NCI-H1092 treated with DMSO at 0.1 percent for 48 hours (cell line): ENCODE data around the gene GPI.
A peak's percentile ranks its signal among the peaks of the same experiment; 100 is the strongest.
"Not testable (repeated sequence)": the region's sequence is repeated elsewhere in the genome, so short reads cannot be mapped to it uniquely, and the experiment has no call there.

ENCODE experiments used
- DNase-seq: peaks from one replicate; lab custom pipeline; 2025; lab: John Stamatoyannopoulos, UW

The GPI gene

DNA sequence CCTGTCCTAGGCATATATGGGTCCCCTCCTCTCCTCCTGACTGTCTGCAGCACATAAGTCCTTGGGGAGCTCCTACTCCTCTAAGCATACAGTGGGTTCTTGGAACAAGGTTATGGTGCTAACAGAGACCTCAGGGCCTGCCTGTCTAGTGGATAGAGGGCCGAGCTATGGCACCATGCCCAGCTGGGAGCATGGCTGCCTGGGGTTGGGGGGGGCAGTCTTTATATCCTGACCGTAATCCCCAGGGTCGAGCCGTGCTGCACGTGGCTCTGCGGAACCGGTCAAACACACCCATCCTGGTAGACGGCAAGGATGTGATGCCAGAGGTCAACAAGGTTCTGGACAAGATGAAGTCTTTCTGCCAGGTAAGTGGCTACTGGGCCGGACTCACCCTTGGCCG, 3.3 kb downstream of the GPI start:
- DNase-seq = no peak

DNA sequence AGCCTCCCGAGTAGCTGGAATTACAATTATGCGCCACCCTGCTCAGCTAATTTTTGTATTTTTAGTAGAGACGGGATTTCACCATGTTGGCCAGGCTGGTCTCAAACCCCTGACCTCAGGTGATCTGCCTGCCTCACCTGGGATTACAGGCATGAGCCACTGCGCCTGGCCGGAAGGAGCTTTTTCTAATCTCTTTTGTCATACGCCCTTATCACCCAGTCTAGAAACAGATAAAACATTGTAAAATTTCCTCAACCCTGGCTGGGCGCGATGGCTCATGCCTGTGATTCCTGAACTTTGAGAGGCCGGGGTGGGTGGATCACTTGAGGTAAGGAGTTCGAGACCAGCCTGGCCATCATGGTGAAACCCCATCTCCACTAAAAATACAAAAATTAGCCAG, 4.2 kb downstream of the GPI start:
- DNase-seq = not testable (repeated sequence)

DNA sequence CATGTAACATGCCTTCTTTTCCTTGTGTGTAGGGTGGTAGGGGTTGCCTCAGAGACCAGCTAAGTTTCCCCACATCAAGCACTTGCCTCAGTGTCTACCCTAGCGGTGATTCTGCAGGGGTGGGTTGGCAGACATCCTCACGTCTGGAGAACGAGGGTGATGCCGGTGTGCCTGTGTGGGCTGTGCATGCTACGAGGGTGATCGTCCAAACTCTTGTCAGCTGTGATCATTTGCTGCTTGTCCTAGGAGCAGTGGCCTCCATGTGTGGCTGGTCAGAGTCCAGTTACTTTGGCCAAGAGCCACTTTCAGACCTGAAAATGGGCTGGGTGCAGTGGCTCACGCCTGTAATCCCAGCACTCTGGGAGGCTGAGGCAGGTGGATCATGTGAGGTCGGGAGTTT, 5.1 kb downstream of the GPI start:
- DNase-seq = no peak

DNA sequence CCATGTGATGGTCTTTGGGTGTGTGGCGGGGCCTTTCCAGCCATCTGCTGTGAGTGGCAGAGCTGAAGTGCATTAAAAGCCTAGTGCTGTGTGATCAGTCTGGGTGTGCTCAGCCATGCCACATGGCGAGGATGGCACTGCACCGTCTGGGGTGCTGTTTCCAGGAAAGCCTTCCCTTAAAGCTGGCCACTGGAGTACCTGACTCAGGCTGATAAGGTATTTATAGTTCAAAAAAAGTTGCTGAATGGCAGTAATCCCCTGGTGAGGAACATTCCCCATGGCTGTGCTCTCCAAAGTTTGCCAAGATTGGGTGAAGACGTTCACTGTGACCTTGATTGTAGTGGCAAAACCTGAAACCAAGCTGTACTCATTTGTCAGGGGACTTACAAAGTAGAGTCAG, 6.0 kb downstream of the GPI start:
- DNase-seq = no peak

DNA sequence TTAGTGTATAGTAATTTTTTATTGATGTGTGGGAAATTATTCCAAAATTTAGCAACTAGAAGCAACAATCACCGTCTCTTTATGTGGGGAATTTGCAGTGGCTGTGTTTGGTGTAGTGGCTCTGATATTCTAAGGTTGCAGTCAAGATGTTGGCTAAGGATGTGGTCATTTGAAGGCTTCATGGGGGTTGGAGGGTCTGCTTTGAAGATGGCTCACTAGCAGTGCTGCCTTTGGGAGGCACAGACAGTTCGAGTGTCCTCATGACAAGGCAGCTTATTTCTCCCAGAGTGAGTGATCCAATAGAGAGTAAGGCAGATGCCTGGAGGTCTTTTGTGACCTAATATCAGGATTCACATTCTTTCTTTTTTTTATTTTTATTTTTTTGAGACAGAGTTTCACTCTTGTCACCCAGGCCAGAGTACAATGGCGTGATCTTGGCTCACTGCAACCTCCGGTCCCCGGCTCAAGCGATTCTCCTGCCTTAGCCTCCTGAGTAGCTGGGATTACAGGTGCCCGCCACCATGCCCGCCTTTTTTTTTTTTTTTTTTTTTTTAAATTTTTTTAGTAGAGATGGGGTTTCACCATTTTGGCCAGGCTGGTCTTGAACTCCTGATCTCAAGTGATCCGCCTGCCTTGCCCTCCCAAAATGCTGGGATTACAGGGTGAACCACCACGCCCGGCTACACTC, 8.7 kb downstream of the GPI start:
- DNase-seq = no peak

DNA sequence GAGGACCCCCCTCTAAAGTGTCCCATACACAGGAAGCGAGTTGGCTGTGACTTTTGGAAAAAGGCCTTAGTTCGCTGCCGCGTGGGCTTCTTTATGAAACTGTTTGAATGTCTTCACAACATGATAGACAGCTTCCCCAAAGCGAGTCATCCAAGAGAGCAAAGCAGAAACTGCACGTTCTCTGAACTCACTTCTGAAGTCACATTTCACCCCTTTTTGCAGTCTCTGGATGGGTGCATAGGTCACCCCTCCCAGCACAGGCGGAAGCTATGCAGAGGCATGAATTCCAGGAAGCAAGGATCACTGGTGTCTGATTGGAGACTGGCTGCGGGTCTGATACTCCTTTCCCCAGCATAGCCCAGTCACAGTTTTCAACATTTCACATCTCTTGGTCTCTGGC, 10.6 kb downstream of the GPI start:
- no peak for DNase-seq

DNA sequence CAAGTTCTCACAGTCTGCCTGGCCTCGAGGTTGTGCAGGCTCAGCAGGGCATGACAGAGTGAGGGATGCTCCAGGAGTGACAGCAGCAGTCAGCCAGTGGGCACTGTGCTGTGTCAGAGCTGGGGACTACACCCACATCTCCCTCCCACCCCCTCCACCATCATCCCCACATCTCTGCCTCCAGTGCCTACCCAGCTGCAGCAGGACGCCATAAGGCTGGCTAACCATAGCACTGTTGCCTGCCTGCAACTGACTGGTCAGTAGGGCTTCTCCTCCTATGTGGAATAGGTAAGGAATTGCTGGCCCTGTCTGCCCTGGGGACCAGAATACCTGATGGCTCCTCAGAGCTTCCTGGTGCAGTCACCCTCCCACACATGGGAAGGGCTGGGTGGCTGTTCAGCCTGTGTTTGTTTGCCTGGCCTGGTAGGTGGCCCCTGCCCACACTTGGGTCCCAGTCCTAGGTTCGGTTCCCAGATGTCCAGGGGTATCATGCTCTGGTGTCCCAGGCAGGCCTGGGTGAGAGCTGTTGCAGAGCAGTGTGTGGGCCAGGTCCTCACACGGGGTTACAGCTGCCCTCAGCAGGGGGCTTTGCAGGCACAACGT, 15.7 kb downstream of the GPI start:
- DNase-seq = no peak

DNA sequence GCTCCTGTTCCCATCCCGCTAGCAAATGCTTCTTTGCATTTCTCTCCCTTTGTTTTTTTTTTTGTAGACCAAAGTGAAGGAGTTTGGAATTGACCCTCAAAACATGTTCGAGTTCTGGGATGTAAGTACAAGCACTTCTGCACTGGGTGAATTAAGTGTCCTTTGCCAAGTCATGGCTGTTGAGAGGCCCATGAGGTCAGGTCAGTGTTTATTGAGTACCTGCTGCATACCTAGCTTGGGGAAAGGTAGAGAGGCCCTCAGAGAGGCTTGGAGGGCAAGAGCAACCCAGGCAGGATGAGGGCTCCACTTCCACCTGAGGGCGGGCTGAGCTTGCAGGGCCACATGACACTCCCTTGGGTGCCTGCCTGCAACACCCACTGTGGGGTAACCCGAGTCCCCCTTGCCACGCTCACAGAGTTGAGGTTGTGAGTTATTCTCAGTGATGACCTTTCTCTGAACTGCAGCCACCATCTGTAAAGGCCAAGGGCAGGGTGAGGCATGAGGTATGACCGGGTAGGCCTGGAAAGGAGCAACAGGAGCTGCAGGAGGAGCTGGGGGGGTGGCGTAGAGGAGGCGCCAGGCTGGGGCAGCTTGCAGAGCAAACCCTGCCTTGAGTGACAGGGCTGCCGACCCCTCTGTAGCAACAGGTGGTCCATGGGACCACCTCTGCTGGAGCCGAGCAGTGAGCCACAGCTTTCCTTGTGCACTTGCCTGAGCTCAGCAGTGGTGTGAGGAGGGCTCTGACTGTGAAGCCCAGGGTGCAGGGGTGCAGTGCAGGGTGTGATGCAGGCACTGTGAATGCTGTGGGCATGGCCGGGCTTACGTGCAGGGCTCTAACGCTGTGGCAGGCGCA, 16.6 kb downstream of the GPI start:
- no peak for DNase-seq

DNA sequence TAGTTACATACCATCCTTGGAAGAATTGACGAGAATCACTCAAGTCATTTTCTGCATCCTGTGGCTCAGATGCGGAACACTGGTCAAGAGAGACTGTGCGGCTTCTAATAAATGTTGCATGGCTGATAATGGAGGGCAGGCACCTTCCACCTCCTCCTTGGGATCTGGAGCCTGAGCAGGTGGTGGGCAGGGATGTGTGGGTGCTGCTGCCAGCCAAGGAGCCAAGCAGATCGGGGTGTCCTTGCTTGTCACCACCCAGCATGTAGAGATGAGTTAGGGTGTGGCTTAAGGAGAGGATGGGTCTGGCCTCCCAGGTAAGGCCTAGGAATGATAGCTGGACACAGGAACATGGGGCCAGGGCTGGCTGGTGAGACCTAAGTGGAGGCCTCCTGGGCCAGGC, 17.5 kb downstream of the GPI start:
- no peak for DNase-seq

DNA sequence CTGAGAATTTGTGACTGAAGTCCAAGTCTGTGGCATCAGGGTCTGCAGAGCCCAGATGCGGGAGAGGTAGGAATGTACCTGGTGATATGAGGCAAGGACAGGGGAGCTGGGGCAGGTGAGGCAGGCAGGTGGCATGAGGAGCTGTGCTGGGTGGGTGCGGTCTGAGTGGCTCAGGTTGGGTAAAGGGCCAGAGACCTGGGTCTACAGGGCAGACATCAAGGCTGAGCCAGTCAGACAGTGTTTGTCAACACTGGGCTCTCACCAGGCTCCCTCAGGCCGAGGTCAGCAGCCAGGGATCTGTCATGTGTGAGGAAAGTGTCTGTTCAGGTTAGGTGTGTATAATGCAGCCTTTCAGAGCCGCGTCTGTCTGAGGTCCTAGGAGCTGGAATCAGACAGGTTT, 18.6 kb downstream of the GPI start:
- DNase-seq = no peak

DNA sequence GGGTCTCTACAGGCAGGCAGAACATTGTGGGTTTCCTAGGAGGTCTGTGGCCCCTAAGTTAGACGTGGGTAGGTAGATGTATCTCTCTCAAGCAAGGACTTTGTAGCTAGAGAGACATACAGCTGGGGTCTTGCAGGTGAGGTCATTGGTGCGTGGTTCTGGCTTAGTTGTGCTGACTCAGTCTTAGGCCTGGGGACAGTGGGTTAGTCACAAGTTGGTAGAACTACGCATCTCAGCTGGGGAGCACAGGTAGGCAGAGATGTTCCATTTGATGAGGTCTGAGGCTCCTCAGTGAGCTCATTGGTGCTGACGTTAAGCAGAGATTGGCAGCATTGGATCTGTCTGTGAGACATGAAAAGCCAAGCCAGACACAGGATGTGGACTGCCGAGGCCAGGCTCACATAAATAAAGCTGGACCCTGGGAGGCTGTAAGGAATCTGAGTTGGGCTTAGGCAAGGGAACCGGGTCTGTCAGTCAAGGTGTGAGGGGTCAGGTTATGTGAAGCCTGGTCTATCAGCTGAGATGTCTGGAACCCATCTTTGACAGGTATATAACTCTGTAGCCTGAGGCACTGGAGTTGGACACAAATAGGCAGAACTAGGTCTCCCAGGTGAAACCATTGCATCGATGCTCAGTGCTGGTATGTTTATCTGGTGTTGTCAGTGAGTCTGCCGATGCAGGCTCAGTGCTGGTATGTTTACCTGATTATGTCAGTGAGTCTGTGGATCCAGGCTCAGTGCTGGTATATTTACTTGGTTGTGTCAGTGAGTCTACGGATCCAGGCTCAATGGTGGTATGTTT, 21.8 kb downstream of the GPI start:
- no peak for DNase-seq

DNA sequence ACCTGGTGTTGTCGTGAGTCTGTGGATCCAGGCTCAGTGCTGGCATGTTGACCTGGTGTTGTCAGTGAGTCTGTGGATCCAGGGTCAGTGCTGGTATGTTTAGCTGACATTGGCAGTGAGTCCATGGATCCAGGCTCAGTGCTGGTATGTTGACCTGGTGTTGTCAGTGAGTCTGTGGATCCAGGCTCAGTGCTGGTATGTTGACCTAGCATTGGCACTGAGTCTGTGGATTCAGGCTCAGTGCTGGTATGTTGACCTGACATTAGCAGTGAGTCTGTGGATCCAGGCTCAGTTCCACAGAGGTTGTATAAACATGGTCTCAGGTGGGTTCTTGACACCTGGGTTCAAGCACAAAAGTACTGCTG, 22.4 kb downstream of the GPI start:
- no peak for DNase-seq

DNA sequence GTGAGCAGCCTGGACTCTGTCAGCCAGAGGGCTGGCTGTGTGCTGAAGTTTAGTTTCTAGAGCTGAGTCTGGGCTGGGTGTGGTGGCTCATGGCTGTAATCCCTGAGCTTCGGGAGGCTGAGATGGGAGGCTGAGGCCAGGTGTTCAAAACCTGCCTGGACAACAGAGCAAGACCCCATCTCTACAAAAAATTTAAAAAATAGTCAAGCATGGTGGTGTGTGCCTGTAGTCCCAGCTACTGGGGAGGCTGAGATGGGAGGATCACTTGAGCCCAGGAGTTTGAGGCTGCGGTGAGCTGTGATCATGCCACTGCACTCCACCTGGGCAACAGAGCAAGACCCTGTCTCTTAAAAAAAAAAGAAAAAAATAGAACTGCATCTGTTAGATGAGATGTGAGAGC, 23.7 kb downstream of the GPI start:
- not testable (repeated sequence) for DNase-seq

DNA sequence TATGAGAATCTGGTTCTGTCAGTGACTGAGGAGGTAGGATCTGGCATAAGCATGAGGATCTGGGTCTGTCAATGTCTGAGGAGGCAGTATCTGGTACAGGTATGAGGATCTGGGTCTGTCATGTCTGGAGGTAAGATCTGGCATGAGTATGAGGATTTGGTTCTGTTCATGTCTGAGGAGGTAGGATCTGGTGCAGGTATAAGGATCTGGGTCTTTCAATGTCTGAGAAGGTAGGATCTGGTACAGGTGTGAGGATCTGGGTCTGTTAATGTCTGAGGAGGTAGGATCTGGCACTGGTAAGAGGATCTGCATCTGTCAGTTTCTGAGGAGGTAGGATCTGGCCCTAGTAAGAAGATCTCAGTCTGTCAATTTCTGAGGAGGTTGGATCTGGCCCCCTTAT, 26.8 kb downstream of the GPI start:
- DNase-seq = no peak

DNA sequence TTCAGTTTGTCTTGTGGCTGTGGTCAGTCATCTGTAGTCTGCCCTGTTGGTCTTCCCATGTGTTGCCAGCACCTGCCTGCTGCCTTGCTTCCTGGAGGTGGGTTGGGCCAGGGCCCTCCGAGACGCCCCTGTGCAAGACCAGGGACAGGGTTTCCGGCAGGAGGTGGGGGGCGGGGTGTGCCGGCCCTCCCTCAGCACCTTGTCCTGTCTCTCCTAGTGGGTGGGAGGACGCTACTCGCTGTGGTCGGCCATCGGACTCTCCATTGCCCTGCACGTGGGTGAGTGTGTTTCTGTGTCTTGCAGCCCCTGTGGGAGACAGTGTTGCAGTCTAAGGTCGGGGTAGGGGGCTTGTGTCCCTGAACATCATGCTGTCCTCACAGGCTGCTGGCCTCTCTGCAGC, 28.0 kb downstream of the GPI start:
- no peak for DNase-seq

DNA sequence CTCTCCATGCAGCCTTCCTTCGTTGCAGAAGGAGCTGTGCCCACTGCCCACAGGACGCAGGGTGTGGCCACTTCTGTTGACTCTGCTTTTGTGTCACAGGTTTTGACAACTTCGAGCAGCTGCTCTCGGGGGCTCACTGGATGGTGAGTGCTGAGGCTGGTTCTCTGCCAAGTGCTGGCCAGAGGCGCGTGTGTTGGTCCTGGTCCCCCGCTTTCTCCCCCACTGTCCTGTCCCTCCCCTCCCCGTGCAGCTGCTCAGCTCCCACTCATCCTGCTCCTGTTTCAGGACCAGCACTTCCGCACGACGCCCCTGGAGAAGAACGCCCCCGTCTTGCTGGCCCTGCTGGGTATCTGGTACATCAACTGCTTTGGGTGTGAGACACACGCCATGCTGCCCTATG, 28.6 kb downstream of the GPI start:
- DNase-seq = peak; percentile 35

DNA sequence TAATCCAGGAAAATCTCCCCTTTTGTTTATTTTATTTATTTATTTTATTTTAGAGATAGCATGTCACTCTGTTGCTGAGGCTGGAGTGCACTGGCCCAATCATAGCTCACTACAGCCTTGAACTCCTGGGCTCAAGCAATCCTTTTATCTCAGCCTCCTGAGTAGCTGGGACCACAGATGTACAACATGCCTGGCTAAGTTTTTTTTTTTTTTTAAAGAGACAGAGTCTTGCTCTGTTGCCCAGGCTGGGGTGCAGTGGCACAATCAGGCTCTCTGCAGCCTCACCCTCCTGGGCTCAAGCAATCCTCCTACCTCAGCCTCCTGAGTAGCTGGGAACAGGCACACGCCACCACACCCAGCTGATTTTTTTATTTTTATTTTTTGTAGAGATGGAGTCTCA, 32.9 kb downstream of the GPI start:
- no peak for DNase-seq

DNA sequence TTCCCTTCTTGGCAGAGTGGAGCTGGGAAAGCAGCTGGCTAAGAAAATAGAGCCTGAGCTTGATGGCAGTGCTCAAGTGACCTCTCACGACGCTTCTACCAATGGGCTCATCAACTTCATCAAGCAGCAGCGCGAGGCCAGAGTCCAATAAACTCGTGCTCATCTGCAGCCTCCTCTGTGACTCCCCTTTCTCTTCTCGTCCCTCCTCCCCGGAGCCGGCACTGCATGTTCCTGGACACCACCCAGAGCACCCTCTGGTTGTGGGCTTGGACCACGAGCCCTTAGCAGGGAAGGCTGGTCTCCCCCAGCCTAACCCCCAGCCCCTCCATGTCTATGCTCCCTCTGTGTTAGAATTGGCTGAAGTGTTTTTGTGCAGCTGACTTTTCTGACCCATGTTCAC, 34.9 kb downstream of the GPI start:
- DNase-seq = no peak

DNA sequence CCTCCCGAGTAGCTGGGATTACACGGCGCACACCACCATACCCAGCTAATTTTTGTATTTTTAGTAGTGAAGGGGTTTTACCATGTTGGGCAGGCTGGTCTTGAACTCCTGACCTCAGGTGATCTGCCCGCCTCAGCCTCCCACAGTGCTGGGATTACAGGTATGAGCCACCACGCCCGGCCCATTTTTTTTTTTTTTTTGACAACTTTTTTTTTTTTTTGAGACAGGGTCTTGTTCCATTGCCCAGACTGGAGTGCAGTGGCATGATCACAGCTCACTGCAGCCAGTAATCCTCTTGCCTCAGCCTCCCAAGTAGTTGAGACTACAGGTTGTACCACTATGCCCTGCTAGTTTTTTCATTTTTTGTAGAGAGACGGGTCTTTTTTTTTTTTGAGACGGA, 35.8 kb downstream of the GPI start:
- DNase-seq = not testable (repeated sequence)

DNA sequence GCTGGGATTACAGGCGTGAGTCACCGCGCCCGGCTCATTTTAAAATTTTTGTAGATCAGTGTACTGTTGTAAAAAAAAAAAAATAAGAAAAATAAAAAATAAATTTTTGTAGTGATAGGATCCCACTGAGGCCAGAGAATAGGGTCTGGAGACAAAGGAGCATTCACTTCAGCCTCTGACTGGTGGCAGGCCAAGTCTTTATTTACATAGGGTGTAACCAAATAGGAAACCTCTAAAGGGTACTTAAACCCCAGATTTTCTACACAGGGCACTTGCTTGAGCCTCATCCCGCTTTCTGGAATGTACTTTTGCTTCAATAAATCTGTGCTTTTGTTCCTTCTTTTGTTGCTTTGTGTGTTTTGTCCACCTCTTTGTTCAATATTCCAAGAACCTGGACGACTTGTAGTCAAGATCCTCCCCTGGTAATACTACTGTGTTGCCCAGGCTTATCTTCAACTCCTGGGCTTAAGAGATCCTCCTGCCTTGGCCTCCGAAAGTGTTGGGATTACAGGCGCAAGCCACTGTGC, 37.1 kb downstream of the GPI start:
- DNase-seq = peak; percentile 9

DNA sequence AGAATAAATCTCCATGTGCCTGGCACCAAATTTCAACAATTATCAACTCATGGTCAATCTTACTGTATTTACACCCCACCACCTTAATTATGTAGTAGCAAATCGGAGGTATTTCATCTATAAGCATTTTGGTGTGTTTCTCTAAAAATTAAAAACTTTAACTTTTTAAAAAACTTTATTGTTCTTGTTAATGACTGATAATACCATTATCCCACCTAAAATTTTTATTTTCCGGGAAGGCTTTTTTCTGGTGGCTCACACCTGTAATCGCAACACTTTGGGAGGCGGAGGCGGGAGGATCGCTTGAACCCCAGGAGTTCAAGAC, 38.8 kb downstream of the GPI start:
- no peak for DNase-seq

DNA sequence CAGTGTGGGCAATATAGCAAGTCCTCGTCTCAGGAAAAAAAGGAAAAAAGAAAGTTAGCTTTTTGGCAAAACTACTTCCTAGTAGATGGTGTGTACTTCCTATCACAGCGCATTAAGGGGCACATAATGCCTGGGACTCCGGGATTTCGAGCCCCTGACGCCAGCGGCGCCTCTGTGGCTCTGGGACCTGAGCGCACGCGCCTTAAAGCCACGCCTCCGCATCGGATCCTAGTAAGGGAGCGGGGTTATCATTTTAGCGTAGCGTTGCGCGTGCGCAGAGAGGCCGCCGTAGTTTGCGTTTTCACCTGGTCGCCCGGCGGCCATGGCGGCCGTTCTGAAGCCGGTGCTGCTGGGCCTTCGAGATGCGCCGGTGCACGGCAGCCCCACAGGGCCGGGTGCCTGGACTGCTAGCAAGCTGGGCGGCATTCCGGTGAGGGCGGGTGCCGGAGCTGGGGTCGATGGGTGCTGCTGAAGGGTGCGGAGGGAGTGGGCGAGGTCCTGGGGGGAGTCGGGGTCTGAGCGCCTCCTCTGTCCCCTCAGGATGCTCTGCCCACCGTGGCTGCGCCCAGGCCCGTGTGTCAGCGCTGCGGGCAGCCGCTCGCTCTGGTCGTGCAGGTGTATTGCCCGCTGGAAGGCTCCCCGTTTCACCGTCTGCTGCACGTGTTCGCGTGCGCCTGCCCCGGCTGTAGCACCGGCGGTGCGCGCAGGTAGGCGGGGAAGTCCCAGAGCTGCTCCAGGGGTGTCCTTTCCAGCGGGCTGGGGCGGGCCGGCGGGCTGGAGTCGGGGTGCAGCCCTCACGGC, 39.3 kb downstream of the GPI start, which contains the start of gene PDCD2L:
Gene PDCD2L (plus strand): TSS at position 291 of the 801 bp plus-strand sequence. CDS start 32 bp downstream, at position 323.
- peak; percentile 88 for DNase-seq
